Karpas-422 (cell line): ENCODE data around the gene NEDD4L. TPM values are rescaled to one million over a fixed set of nuclear protein-coding genes. Genes with fewer than 3 reads are reported as not detected.
"Not testable (repeated sequence)": the region's sequence is repeated elsewhere in the genome, so short reads cannot be mapped to it uniquely, and the experiment has no call there.

Experiments
- DNase-seq: peaks from one replicate; pipeline ENCODE4 v3.0.0-alpha.2; 2015
- H2AFZ ChIP-seq: fragments of 200-600 bp; sonication (generic); 2 replicates; pipeline ENCODE4 v1.6.1; 2014; ENCODE audit warnings: antibody characterized with exemption, low read length, mixed read lengths
- H3K27ac ChIP-seq: fragments of 200-600 bp; sonication (generic); 2 replicates; pipeline ENCODE4 v1.5.1; 2014; ENCODE audit warnings: mild to moderate bottlenecking, low read length, moderate library complexity
- H3K27me3 ChIP-seq: fragments of 200-600 bp; sonication (generic); 2 replicates; pipeline ENCODE4 v1.6.1; 2014; ENCODE audit warnings: low read length, mixed read lengths
- H3K36me3 ChIP-seq: fragments of 200-600 bp; sonication (generic); 2 replicates; pipeline ENCODE4 v1.6.1; 2014; ENCODE audit warnings: low read length, mixed read lengths; ENCODE audit not compliant: insufficient read depth
- H3K4me1 ChIP-seq: fragments of 200-600 bp; sonication (generic); 2 replicates; pipeline ENCODE4 v1.6.1; 2014; ENCODE audit warnings: mild to moderate bottlenecking, low read length, mixed read lengths
- H3K4me2 ChIP-seq: fragments of 200-600 bp; sonication (generic); 2 replicates; pipeline ENCODE4 v1.6.1; 2014; ENCODE audit warnings: low read length, low read depth, mild to moderate bottlenecking; ENCODE audit not compliant: poor library complexity, severe bottlenecking
- H3K4me3 ChIP-seq: fragments of 200-600 bp; sonication (generic); 2 replicates; pipeline ENCODE4 v1.5.1; 2014; ENCODE audit warnings: mild to moderate bottlenecking, antibody characterized with exemption, low read length, mixed read lengths
- H3K79me2 ChIP-seq: fragments of 200-600 bp; sonication (generic); 2 replicates; pipeline ENCODE4 v1.6.1; 2014; ENCODE audit warnings: mild to moderate bottlenecking, low read length, mixed read lengths
- H3K9ac ChIP-seq: fragments of 200-600 bp; sonication (generic); 2 replicates; pipeline ENCODE4 v1.6.0; 2014; ENCODE audit warnings: low read length
- H3K9me2 ChIP-seq: fragments of 200-600 bp; sonication (generic), shearing (Covaris generic); replicated peaks from 2 replicates; pipeline ENCODE4 v1.6.0; 2014; ENCODE audit warnings: mild to moderate bottlenecking, low read length, moderate library complexity; ENCODE audit not compliant: insufficient read depth
- H3K9me3 ChIP-seq: fragments of 300-700, 200-600 bp; sonication (generic); 2 replicates; pipeline ENCODE4 v1.6.1; 2014; ENCODE audit warnings: low read length, mixed read lengths
- H4K20me1 ChIP-seq: fragments of 200-600 bp; sonication (generic); 2 replicates; pipeline ENCODE4 v1.6.1; 2014; ENCODE audit warnings: mild to moderate bottlenecking, antibody characterized with exemption, low read length, low read depth; ENCODE audit not compliant: insufficient read depth
- total RNA-seq: library from RNA; depleted of rRNA; stranded (reverse); fragments of >200 nt; shearing (Covaris generic); gene quantifications from 2 replicates; pipeline ENCODE4 v1.2.3, GENCODE V29; 2014; ENCODE audit warnings: low replicate concordance

Gene NEDD4L
- total RNA-seq, 1 experiment from 2014 or later: 17.1 TPM

DNA sequence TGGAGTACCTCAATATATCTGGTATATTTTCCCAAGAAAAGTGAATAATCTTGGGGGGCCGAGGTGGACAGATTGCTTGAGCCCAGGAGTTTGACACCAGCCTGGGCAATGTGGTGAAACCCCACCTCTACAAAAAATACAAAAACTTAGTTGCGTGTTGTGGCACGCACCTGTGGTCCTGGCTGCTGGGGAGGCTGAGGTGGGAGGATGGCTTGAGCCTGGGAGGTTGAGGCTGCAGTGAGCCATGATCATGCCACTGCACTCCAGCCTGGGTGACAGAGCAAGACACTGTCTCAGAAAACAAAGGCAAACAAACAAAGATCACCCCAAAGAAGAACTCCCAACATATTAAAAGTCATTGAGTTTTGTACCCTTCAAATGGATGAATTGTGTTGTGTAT, 6.9 kb downstream of the NEDD4L start:
- H3K27me3 ChIP-seq, DNase-seq, H3K4me1 ChIP-seq, H3K9me3 ChIP-seq, H3K4me3 ChIP-seq, H3K9me2 ChIP-seq, H3K4me2 ChIP-seq, H3K9ac ChIP-seq, H2AFZ ChIP-seq, H3K79me2 ChIP-seq, H3K27ac ChIP-seq, H3K36me3 ChIP-seq: not testable (repeated sequence)
- peaks cover 28% of the 10 kb centered on the region for H4K20me1 ChIP-seq

DNA sequence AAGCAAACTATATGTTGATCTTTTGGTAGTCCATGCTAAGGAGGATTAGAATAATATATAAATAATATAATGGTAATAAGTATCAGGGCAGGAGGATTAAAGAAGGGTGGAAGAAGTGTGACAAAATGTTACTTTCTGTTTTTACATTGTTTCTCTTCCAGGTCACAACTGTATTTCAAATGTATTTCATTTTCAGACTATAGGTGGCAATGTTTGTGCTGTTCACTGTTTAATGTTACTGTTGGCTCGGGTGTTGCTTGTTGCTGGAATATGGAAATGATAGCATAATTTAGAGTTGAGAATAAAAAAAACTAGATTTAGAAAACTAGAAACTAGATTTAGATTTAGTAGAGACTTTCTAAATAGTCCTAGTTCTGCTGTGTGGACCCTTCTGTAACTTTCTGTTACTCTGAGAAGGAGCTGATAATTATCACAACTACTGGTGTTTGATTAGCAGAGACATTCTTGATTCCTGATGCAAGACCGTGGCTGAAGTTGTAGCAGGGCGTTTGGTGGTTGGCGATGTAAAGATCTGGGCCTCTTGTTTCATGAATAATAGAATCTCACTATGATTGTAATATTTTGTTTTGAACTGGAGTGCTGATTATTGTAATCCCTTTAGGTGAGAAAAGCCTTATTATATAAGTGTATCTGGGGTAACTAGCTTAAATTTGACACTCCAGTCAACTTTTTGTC, 7.9 kb downstream of the NEDD4L start:
- Histone ChIP-seq H3K9me2 (no peaks in the 10 kb centered on the region), H3K4me3 (no peak overlapping the region), H3K27me3 (no peaks in the 10 kb centered on the region), H3K36me3 (no peaks in the 10 kb centered on the region), H3K79me2 (no peaks in the 10 kb centered on the region), H4K20me1 (peaks cover 21% of the 10 kb centered on the region), H3K4me2 (no peak overlapping the region), H3K27ac (no peak overlapping the region), H2AFZ (no peak overlapping the region), H3K4me1 (peaks cover 3% of the 10 kb centered on the region; the same call in 1 of the 2 replicates), H3K9me3 (no peaks in the 10 kb centered on the region), H3K9ac (no peak overlapping the region)
- peak; percentile 63 for DNase-seq

DNA sequence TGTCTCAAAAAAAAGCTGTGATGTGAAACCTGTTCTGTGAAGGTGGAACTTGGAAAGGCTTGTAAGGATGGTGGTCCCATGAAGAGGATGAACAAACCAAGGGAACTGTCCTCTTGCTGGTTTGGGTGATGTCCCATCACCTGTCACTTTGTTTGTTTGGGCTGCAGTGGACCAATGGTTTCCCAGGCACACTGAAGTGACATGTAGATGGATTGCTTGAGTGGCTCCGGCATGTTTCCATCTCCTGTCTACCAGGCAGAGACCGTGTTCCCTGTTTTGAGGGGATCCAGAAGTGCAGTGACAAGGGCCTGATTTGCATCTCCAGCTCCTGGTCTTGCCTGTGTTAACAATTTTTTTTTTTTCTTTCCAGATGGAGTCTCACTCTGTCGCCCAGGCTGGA, 8.9 kb downstream of the NEDD4L start:
- H3K36me3 ChIP-seq: no peaks in the 10 kb centered on the region
- peaks cover 21% of the 10 kb centered on the region for H4K20me1 ChIP-seq
- no peaks in the 10 kb centered on the region for H3K9me3 ChIP-seq
- H3K9ac ChIP-seq: no peak overlapping the region
- no peak overlapping the region for H3K4me3 ChIP-seq
- DNase-seq: no peak
- no peak overlapping the region for H2AFZ ChIP-seq
- no peak overlapping the region for H3K27ac ChIP-seq
- H3K4me2 ChIP-seq: no peak overlapping the region
- no peaks in the 10 kb centered on the region for H3K79me2 ChIP-seq
- H3K27me3 ChIP-seq: no peaks in the 10 kb centered on the region
- H3K4me1 ChIP-seq: peaks cover 3% of the 10 kb centered on the region; the same call in 1 of the 2 replicates
- no peaks in the 10 kb centered on the region for H3K9me2 ChIP-seq

DNA sequence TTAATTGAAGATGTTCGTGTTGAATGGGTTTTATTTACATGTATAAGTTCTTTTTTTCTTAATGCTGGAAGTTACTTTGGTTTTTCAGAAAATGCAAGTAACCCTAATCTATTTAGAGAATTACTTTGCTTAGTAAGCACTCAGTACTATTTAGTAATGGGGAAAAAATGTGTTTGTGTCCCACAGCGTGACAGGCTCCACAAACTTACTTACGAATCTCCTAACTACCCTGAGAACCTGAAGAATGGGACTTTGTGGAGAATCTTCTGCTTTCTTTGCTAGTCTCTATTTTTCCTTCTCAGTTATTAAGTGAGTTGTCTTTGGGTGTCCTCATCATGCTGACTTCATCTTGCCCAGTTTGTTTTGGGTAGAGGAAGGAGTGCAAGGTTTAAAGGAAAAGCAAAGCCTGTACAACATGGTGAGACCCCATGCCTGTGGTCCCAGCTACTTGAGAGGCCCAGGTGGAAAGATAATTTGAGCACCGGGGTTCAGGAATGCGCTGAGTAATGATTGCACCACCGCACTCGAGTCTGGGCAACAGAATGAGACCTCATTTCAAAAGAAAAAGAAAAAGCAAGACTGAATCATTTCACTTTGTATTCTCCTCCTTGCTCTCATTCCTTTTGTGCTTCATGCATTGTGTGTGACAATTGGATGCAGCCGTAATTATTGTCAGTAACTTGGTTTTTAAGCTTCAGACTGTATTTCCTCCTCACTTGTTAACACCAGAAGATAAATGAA, 10.2 kb downstream of the NEDD4L start:
- Histone ChIP-seq H3K27me3 (no peaks in the 10 kb centered on the region), H3K79me2 (no peaks in the 10 kb centered on the region), H3K9ac (no peak overlapping the region), H3K9me2 (no peaks in the 10 kb centered on the region), H3K4me1 (no peaks in the 10 kb centered on the region), H3K4me3 (no peak overlapping the region), H3K4me2 (no peak overlapping the region), H3K9me3 (no peaks in the 10 kb centered on the region), H4K20me1 (peaks cover 17% of the 10 kb centered on the region), H3K36me3 (no peaks in the 10 kb centered on the region), H3K27ac (no peak overlapping the region), H2AFZ (no peak overlapping the region)
- no peak for DNase-seq

DNA sequence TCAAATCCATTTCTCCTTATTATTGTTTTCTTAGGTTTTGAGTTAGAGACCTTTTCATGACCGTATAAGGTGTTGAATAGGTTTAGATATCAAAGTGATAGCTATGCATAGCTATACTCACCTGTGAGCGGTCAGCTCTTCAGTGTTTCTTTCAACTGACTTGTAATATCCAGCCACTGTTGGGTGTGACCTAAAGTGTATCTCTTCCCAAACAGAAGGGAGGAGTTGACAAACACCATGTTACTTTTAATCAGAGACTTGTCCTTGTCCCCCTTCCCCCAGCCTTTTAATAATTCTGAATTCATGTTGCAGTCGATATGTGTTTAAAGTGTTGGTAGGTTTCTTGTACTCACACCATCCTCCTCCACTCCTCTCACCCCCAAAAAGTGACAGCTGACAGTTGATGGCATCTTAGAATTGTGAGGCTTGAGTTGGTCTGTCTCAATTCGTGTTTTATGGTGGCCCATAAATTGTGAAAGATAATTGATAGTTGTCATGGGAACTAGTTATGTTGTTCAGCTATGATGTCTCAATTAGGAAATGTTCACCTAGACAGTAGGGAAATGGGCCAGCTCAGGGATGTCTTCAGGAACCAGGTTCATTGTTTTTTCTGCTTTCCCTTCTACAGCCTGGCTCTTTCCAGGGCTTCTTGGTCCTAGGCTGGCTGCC, 12.0 kb downstream of the NEDD4L start:
- H3K9me3 ChIP-seq: no peaks in the 10 kb centered on the region
- DNase-seq: no peak
- H3K4me1 ChIP-seq: no peaks in the 10 kb centered on the region
- H3K27me3 ChIP-seq: no peaks in the 10 kb centered on the region
- no peak overlapping the region for H3K4me3 ChIP-seq
- H3K27ac ChIP-seq: no peak overlapping the region
- no peaks in the 10 kb centered on the region for H3K36me3 ChIP-seq
- H3K9ac ChIP-seq: no peak overlapping the region
- H4K20me1 ChIP-seq: peaks cover 27% of the 10 kb centered on the region
- no peaks in the 10 kb centered on the region for H3K79me2 ChIP-seq
- H3K9me2 ChIP-seq: no peaks in the 10 kb centered on the region
- no peak overlapping the region for H3K4me2 ChIP-seq
- H2AFZ ChIP-seq: no peak overlapping the region

DNA sequence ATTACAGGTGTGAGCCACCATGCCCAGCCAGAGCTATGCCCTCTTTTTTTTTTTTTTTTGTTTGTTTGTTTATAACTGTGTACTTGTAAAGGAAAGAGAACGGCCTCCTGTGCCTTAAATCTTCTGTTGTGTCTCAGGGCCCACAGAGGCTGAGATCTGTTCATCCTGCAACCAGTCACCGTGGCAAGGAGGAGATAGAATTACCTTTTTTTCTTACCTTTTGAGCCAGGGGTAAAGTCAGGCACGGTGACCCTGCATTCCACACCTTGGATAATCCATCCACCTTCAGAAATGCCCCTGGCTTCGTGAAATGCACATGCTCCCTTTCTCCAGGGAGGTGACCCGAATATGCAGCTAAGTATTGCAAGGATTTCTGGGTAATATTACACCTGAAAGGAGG, 12.8 kb downstream of the NEDD4L start:
- H3K27ac ChIP-seq: no peak overlapping the region
- no peak for DNase-seq
- H3K9me2 ChIP-seq: no peaks in the 10 kb centered on the region
- no peak overlapping the region for H3K4me2 ChIP-seq
- H3K79me2 ChIP-seq: no peaks in the 10 kb centered on the region
- H2AFZ ChIP-seq: no peak overlapping the region
- no peaks in the 10 kb centered on the region for H3K36me3 ChIP-seq
- H3K4me3 ChIP-seq: no peak overlapping the region
- H3K9ac ChIP-seq: no peak overlapping the region
- no peaks in the 10 kb centered on the region for H3K9me3 ChIP-seq
- H4K20me1 ChIP-seq: peaks cover 28% of the 10 kb centered on the region
- H3K4me1 ChIP-seq: no peaks in the 10 kb centered on the region
- H3K27me3 ChIP-seq: no peaks in the 10 kb centered on the region

DNA sequence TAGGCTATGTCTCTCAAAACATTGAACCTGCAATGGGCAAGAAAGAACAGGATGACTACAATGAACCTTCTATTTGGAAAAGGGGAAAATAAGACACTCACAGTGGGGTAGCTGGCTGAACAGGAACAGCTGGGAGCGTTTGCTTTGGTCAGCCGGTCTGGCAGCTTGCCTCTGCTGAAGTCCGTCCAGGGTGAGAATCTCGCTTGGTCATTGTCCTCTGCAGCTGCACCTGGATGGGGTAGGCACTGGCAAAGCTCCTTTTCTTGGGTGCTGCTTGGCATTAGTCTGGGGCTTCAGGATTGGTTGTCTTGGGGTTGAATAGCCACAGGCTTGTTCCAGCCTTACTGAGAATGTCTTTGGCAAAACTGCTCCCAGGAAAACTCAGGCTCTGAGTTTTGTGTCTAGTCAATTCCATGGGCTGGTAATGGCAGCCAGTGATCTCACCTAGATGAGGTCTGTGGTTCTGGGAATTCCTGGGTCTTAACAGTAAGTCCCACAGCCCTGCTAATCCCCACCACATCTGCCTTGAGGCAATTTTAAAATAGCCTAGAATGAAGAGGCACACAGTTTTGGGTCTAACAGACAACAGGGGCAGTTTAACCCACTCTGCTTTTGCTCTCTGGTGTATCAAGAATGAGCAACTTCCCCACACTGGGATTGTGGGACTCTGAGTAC, 13.4 kb downstream of the NEDD4L start:
- no peaks in the 10 kb centered on the region for H3K27me3 ChIP-seq
- DNase-seq: no peak
- no peak overlapping the region for H2AFZ ChIP-seq
- no peak overlapping the region for H3K4me2 ChIP-seq
- no peak overlapping the region for H3K27ac ChIP-seq
- H3K79me2 ChIP-seq: no peaks in the 10 kb centered on the region
- H3K4me3 ChIP-seq: no peak overlapping the region
- no peaks in the 10 kb centered on the region for H3K9me3 ChIP-seq
- H4K20me1 ChIP-seq: peaks cover 25% of the 10 kb centered on the region
- H3K36me3 ChIP-seq: no peaks in the 10 kb centered on the region
- H3K9me2 ChIP-seq: no peaks in the 10 kb centered on the region
- no peaks in the 10 kb centered on the region for H3K4me1 ChIP-seq
- H3K9ac ChIP-seq: no peak overlapping the region

DNA sequence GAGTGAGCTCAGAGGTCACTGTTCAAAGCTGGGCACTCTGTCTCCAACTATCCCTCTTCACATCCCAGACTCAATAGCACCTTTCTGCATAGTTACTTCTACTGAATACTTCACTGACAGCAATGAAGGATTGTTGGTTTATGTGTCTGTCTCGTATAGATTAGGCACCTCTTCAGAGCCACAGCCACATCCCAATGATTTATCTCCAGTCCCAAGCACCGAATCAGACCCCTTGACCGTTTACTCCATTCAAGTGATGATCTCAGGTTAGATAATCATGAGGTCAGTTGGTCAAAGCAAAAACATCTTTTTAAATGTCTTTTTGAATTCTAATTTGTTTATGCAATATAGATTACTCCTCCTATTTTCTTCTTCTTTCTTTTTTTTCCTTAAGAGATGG, 14.7 kb downstream of the NEDD4L start:
- Histone ChIP-seq H3K4me1 (no peaks in the 10 kb centered on the region), H3K4me3 (no peak overlapping the region), H4K20me1 (peaks cover 25% of the 10 kb centered on the region), H3K9me3 (no peaks in the 10 kb centered on the region), H2AFZ (no peak overlapping the region), H3K27ac (no peak overlapping the region), H3K27me3 (no peaks in the 10 kb centered on the region), H3K36me3 (no peaks in the 10 kb centered on the region), H3K79me2 (no peaks in the 10 kb centered on the region), H3K9me2 (no peaks in the 10 kb centered on the region), H3K9ac (no peak overlapping the region), H3K4me2 (no peak overlapping the region)
- no peak for DNase-seq
